OCI-LY3 (cell line): ENCODE measurements around the gene FDX2.

Experiments
- CTCF ChIP-seq: fragments of 200-600, 300-600 bp; sonication (generic); IDR thresholded peaks from 2 replicates; pipeline ENCODE4 v1.5.1; 2014; ENCODE audit warnings: antibody characterized with exemption, low read length, low read depth
- EZH2phosphoT487 ChIP-seq: fragments of 200-600 bp; shearing (Covaris generic); IDR thresholded peaks from 2 replicates; pipeline ENCODE4 v1.6.1; 2018; ENCODE audit warnings: antibody characterized with exemption, mixed run types, low read depth

GRCh38 chr19:10266706-10267105 is 49.1 kb downstream of the FDX2 start:
- no peak for TF ChIP-seq CTCF
- no peak for TF ChIP-seq EZH2phosphoT487
